ENCODE results near the gene DPPA2.

GRCh38 chr3:109362823-109363222 is 46.5 kb upstream of the DPPA2 start:
- TF ChIP-seq KDM1A (IDR thresholded peaks at IDR 0.05; ENCODE audit: borderline replicate concordance, low read length) = no peak
- TF ChIP-seq SRF (IDR thresholded peaks at IDR 0.05; ENCODE audit: low read depth, low read length) = no peak
- TF ChIP-seq MAFK (IDR thresholded peaks at IDR 0.05; ENCODE audit: low read depth, low read length) = no peak
- no peak for TF ChIP-seq SUZ12 (IDR thresholded peaks at IDR 0.05; ENCODE audit: low read length)
- TF ChIP-seq CTCF (IDR thresholded peaks at IDR 0.05; ENCODE audit: control extremely low read depth in 1 of 3, insufficient read depth in 1 of 3, low read depth in 1 of 3, low read length in 3 of 3) = no peak
- TF ChIP-seq EP300 (IDR thresholded peaks at IDR 0.05; ENCODE audit: borderline replicate concordance in 1 of 2, low read depth in 2 of 2, low read length in 2 of 2) = no peak
- no peak for TF ChIP-seq POLR2A (IDR thresholded peaks at IDR 0.05; ENCODE audit: control extremely low read depth in 1 of 2, low read depth in 2 of 2, low read length in 2 of 2)
- TF ChIP-seq CBX5 (IDR thresholded peaks at IDR 0.05; ENCODE audit: low read depth, low read length) = no peak
- no peak for TF ChIP-seq RFX5 (IDR thresholded peaks at IDR 0.05; ENCODE audit: borderline replicate concordance, low read depth, low read length)
- no peak for TF ChIP-seq GTF2F1 (IDR thresholded peaks at IDR 0.05; ENCODE audit: borderline replicate concordance, low read depth, low read length)
- TF ChIP-seq CHD2 (IDR thresholded peaks at IDR 0.05; ENCODE audit: low read length) = no peak
- no peak for TF ChIP-seq POLR2AphosphoS5 (IDR thresholded peaks at IDR 0.05; ENCODE audit: low read depth, low read length)
- TF ChIP-seq KDM4A (IDR thresholded peaks at IDR 0.05; ENCODE audit: low read depth, low read length, severe bottlenecking) = no peak
- no peak for TF ChIP-seq RAD21 (IDR thresholded peaks at IDR 0.05 in 1 of 2, conservative IDR thresholded peaks at IDR 0.05 in 1 of 2; ENCODE audit: low read depth in 2 of 2, low read length in 2 of 2)
